Activated naive CD4-positive, alpha-beta T cell treated with Interleukin-2 at 50 U/mL for 16 hours (primary cell): ENCODE measurements around the gene RGS1.
A peak's percentile ranks its signal among the peaks of the same experiment; 100 is the strongest.

Experiments
- DNase-seq: peaks from one replicate; pipeline ENCODE4 v3.0.0-alpha.2; 2020

RGS1 gene

GRCh38 chr1:192554904-192555303 lies 20.7 kb upstream of the RGS1 start:
- no peak for DNase-seq

- DNase-seq: no peak
Observed at GRCh38 chr1:192555399-192555798, 20.2 kb upstream of the RGS1 start.

- no peak for DNase-seq
Observed at GRCh38 chr1:192557841-192558595, 17.6 kb upstream of the RGS1 start.

DNA sequence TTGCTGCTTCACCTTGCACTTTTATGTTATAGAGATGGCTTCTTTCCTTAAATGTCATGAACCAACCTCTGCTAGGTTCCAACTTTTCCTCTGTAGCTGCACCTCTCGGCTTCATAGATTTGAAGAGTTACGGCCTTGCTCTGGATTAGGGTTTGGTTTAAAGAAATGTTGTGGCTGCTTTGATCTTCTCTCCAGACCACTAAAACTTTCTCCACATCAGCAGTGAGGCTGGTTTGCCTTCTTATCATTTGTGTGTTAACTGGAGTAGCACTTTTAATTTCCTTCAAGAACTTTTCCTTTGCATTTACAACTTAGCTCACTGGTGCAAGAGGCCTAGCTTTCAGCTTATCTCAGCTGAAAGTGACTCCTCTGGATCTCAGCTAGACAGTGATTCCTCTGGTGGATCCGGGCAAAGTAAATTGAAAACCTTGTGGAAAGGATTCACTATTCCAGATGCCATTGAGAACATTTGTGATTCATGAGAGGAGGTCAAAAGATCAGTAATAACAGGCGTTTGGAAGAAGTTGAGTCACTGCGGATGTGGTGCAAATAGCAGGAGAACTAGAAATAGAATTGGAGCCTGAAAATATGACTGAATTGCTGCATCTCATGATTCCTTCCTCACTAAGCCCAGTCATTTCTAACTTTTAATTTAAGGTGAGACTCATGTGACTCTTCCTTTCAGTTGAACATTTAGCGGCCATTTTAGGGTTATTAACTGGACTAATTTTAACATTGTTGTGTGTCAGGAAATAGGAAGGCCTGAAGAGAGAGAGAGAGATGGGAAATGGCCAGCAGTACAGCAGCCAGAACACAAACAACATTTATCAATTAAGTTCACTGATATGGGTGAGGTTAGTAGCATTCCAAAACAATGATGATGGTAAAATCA lies 16.2 kb upstream of the RGS1 start:
- no peak for DNase-seq

DNA sequence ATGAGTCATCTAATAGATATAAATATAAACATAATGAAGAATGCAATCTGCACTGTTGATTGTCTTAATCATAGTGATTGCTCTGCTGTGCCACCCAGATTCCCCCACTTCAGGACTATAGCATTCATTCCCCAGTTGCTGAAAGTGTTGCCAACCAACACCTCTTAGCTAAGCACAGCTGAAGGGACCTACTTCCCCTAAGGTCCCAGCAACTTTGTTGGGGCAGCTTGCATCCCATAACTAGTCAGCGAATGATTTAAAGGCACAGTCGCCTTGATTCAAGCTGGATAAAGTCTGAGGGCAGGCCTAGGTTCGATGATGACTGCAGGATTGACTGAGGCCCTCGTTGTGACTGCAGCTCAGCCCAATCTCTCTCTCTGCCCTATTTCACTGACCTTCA lies 14.3 kb upstream of the RGS1 start:
- no peak for DNase-seq

- no peak for DNase-seq
Observed at GRCh38 chr1:192563129-192563528, 12.4 kb upstream of the RGS1 start.

DNA sequence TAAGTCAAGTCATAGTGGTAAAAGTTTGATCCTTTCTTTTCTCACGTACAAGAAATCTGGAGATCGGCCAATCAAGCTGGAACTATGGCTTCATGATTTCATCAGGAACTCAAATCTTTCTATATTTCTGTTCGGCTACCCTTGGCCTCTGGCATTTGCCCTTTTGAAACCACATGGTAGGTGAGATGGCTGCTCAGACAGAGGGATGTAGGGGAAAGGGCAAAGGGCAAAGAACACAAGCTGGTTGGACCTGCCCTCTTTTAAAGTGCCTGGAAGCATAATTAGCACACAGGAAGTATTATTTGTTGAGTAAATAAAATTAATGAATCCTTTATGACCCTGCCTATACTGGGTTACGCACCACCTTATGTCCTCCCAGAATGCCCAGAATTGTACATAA lies 11.5 kb upstream of the RGS1 start:
- DNase-seq: no peak

GRCh38 chr1:192565946-192566345 lies 9.6 kb upstream of the RGS1 start:
- DNase-seq: no peak

- peak; percentile 16 for DNase-seq
Observed at GRCh38 chr1:192566657-192567056, 8.9 kb upstream of the RGS1 start.

- DNase-seq: no peak
Observed at GRCh38 chr1:192568063-192568462, 7.5 kb upstream of the RGS1 start.

DNA sequence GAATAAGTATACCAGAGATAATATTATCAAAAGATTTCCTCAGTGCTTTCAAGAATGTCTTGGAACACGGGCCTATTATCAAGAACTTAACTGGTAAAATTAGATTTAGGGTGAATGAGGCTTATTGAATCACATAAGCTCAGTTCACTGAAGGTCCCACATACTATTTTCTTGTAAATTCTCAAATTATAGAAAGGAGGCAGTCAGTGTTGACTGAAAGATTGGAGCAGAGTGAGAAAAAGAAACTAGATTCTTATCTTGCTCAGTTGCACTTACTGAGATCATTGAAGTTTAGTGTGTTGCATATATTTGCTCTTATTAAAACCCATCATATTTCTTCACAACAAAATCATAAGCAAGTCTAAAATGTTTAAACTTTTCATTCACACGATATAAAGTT lies 3.9 kb upstream of the RGS1 start:
- DNase-seq: no peak

- DNase-seq: no peak
Observed at GRCh38 chr1:192573499-192573898, 2.1 kb upstream of the RGS1 start.

DNA sequence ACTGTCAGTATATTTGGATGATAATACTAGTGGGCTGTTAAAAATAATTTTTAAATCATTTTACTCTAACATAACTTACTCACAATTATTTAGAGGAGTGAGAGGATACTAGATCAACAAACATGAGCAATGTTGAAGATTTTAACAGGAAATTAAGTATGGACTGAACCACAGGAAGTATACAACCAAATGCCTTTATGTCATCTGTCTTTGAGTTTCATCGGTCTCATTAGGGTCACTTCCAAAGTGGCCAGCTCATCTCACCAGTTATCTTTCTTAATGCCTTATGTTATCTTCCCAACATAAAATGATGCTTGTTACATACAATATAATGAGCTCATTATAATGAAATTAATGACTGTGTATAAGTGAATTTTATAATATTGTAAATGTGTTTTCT lies 1.5 kb upstream of the RGS1 start:
- DNase-seq: no peak

DNA sequence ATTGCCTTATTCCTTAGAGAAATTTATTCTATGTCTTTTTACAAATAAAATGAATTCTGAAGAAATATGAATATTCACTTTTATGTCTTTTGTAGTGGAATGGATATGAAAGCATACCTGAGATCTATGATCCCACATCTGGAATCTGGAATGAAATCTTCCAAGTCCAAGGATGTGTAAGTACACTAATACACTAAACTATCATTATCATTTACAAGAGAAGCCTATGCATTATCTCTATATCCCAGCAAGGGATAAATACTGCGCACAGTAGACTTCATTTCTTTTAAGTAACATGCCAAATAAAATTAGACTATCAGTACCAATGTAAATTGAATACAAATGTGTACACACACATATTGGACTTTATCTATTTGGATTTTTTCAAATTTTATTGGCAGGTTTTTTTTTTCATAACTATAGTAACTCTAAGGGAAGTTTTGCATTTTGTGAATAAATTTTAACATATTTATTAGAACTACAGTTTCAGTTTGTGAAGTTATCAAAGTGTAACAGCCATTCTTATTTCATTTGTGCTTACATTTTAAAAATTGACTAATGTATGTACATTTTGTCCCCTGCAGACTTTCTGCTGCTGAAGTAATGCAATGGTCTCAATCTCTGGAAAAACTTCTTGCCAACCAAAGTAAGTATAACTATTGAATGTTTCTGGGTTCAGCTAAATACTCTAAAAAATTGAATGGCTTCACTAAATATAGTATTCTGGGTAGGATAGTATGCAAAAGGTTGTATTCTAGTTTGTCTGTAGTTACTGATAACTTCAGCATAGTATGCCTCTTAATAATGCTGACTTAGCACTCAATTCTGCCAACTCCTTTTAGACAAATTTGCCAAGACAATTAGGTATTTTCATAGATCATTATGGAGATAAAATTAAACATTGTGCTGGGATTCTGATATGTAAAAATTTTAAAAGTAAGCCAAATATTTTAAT lies 894 bp downstream of the RGS1 start:
- no peak for DNase-seq

GRCh38 chr1:192577145-192578140 lies 1.9 kb downstream of the RGS1 start:
- DNase-seq: no peak

GRCh38 chr1:192578144-192578909 lies 2.8 kb downstream of the RGS1 start:
- no peak for DNase-seq

DNA sequence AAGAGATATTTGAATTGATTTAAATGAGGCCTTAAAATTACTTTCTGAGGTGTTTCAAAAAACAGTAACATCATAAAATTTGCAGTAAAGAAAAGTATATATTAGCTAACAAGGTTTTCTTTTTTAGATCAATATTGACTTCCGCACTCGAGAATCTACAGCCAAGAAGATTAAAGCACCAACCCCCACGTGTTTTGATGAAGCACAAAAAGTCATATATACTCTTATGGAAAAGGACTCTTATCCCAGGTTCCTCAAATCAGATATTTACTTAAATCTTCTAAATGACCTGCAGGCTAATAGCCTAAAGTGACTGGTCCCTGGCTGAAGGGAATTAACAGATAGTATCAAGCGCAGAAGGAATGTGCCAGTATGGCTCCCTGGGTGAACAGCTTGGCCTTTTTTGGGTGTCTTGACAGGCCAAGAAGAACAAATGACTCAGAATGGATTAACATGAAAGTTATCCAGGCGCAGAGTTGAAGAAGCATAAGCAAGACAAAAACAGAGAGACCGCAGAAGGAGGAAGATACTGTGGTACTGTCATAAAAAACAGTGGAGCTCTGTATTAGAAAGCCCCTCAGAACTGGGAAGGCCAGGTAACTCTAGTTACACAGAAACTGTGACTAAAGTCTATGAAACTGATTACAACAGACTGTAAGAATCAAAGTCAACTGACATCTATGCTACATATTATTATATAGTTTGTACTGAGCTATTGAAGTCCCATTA lies 3.6 kb downstream of the RGS1 start:
- peak; percentile 16 for DNase-seq

- no peak for DNase-seq
Observed at GRCh38 chr1:192580351-192580962, 4.9 kb downstream of the RGS1 start.

- no peak for DNase-seq
Observed at GRCh38 chr1:192581131-192581927, 5.8 kb downstream of the RGS1 start.
